Heart left ventricle (tissue), 16 donors: ENCODE results near the gene PLEKHA7. TPM values are rescaled to one million over a fixed set of nuclear protein-coding genes. Genes with fewer than 3 reads are reported as not detected.

Experiments
- ATAC-seq, 4 donors: fragments of 200-7000 bp; cut with Tn5 transposase; one replicate each; pipeline ENCODE4 v1.9.1; 2020 to 2022; ENCODE audit warnings: moderate library complexity in 4 of 4, mild to moderate bottlenecking in 3 of 4, moderate number of reproducible peaks in 1 of 4
- DNase-seq, 5 donors: peaks; one replicate each; pipeline ENCODE4 v3.0.0-alpha.2; 2020
- H3K27ac ChIP-seq, 12 donors: fragments of 200-600 bp; sonication (generic) in 4 of 12; one replicate each; pipeline versions ENCODE4 v1.5.0 to v1.8.0; 2016 to 2022; ENCODE audit warnings: mild to moderate bottlenecking in 2 of 12
- H3K27me3 ChIP-seq, 9 donors: fragments of 200-600 bp; sonication (generic) in 2 of 9; one replicate each; pipeline versions ENCODE4 v1.5.1 to v1.8.0; 2016 to 2022; ENCODE audit warnings: mild to moderate bottlenecking in 3 of 9
- H3K36me3 ChIP-seq, 9 donors: fragments of 200-600 bp; sonication (generic) in 2 of 9; one replicate each; pipeline versions ENCODE4 v1.5.0 to v1.8.0; 2018 to 2022; ENCODE audit warnings: mild to moderate bottlenecking in 2 of 9
- H3K4me1 ChIP-seq, 12 donors: fragments of 200-600 bp; sonication (generic) in 4 of 12; one replicate each; pipeline versions ENCODE4 v1.5.0 to v1.8.0; 2016 to 2022; ENCODE audit warnings: mild to moderate bottlenecking in 3 of 12
- H3K4me3 ChIP-seq, 12 donors: fragments of 200-600 bp; sonication (generic) in 4 of 12; one replicate each; pipeline versions ENCODE4 v1.5.0 to v1.8.0; 2017 to 2022; ENCODE audit warnings: mild to moderate bottlenecking in 9 of 12, moderate library complexity in 4 of 12
- H3K9me3 ChIP-seq, 12 donors: fragments of 200-600 bp; sonication (generic) in 4 of 12; one replicate each; pipeline versions ENCODE4 v1.5.0 to v1.8.0; 2016 to 2022; ENCODE audit warnings: mild to moderate bottlenecking in 1 of 12
- CTCF ChIP-seq, 12 donors: fragments of 200-600 bp; sonication (generic) in 4 of 12; IDR thresholded peaks; one replicate each; pipeline versions ENCODE4 v1.5.0 to v1.8.0; 2018 to 2022; ENCODE audit warnings: antibody characterized with exemption in 12 of 12, mild to moderate bottlenecking in 5 of 12
- POLR2A ChIP-seq, 2 donors: fragments of 450-650 bp; IDR thresholded peaks; one replicate each; pipeline ENCODE4 v1.6.1; 2017; ENCODE audit warnings: antibody characterized with exemption in 2 of 2, mild to moderate bottlenecking in 2 of 2, moderate library complexity in 2 of 2
- WGBS, 4 donors: extraction: QIAGEN DNeasy Blood & Tissue Kit in 2 of 4; methylation state at CpG; one replicate each; pipeline versions ENCODE4 v1.1.5 to v1.1.7; 2013 to 2018; 5-methylcytosine and 5-hydroxymethylcytosine counted together
- intact Hi-C, 10 donors: fragments of 100-400 bp; cut with DNase I; formaldehyde crosslinking; loops; one replicate each; pipeline versions ENCODE4 v1.11.1 to v1.14.2; 2022
- polyA plus RNA-seq, 2 donors: library from polyadenylated mRNA; stranded (reverse); fragments of 200-250 nt; gene quantifications; one replicate each; pipeline ENCODE4 v1.2.3, GENCODE V29; 2013
- total RNA-seq, 9 donors: library from RNA; depleted of rRNA in 2 of 9; stranded (reverse); fragments of >200 nt in 2 of 9; fragmentation: NEBNext Ultra II Directional in 3 of 9; extraction: Animal tissue kit (Norgen Biotek cat#: 25700) in 3 of 9; gene quantifications; one replicate each; pipeline versions ENCODE4 v1.1.0 to v1.2.4, GENCODE V29; 2016 to 2023
- donor health status: ischemic (EF 13 %, LVEDD 7.1; RV severe dilation, severe dysfunction).
- donor health status: healthy with polysubstance abuse.
- donor health status: DM: no; HTN: yes; CAD: no.
- donor health status: DM: no; HTN: no; CAD: no.
- donor health status: ischemic (EF 25% LVEDD 6.9; RV normal size, moderate dysfunction).
- donor health status: ischemic (EF 25% LVEDD 5.7; RV mildly dilated, moderate dysfunction).
- donor health status: healthy.
- donor health status: DM: yes; HTN: yes; CAD: no.
- donor health status: ischemic (EF 35%, LVEDD 5.7; RV mildly dilated, moderate dysfunction).
- donor health status: nonischemic (EF 11% LVEDD 7.7; RV severe dilation, severe dysfunction).
- donor health status: DM: yes; HTN: yes; CAD: no.
- donor health status: PGD.
- donor health status: ischemic (EF 29% LVEDD 5.4; RV normal size, mild dysfunction).
- donor health status: nonischemic (EF 23%, LVEDD 6.1; RV moderate dilation, normal function).

Gene PLEKHA7
- total and polyA plus RNA-seq, 11 donors = 13.1 to 57.5 (median 23.5) TPM

DNA sequence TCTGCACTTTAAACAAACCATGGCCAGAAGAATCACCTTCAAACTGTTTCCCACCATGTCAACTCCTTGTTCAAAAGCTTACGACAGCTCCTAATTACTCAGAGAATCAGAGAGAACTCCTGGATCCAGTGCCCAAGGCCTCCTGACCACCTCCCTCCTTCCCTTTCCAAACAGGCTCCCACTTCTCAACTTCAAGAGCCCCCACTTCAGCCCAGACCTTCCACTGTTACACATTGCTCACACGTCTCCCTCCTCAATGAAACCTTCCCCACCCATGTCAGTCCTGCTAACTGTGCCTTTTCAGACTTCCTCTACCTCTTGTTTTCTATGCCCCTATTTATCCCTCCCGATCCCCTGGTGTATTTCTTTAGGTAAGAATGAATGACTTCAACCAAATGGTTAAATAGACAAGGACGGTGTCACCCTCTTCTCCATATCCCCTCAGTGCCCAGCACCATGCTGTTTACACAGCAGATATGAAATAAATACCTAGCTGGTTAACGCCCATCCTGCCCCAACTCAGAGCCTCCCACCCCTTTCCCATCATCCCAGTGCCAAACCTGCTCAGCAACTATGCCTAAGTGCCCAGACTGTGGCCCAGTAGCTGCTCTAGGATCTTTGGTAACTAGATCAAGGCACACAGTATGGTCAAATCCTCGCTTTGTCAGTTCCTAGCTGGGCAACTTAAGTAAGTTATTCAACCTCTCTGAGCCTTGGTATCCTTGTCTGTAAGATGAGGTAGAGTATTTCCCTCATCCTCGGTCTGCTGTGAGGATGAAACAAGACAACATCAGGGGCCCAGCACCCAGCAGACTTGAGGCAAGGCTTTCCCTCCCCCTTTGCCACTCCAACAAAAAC lies 36.8 kb downstream of the PLEKHA7 start:
- intact Hi-C loops = loop anchor here in 1 of 10 donors (5.0 kb wide), 1 partner anchor 45 kb away; no protein-coding TSS in a partner anchor
- TF ChIP-seq CTCF (IDR thresholded peaks at IDR 0.05) (no peak), POLR2A (IDR thresholded peaks at IDR 0.05) (no peak)
- no peak overlapping the region for H3K4me3 ChIP-seq
- no peaks in the 10 kb centered on the region for H3K9me3 ChIP-seq
- no peaks in the 10 kb centered on the region for H3K36me3 ChIP-seq
- no peaks in the 10 kb centered on the region for H3K27me3 ChIP-seq
- no peak overlapping the region for H3K27ac ChIP-seq
- 83 to 87% (median 86%) methylated on average over 7 of the region's 7 CpGs for WGBS, 4 donors
- no peak for ATAC-seq
- no peak for DNase-seq
- H3K4me1 ChIP-seq = peaks cover 0 to 13% (median 4%) of the 10 kb centered on the region in 12 donors

DNA sequence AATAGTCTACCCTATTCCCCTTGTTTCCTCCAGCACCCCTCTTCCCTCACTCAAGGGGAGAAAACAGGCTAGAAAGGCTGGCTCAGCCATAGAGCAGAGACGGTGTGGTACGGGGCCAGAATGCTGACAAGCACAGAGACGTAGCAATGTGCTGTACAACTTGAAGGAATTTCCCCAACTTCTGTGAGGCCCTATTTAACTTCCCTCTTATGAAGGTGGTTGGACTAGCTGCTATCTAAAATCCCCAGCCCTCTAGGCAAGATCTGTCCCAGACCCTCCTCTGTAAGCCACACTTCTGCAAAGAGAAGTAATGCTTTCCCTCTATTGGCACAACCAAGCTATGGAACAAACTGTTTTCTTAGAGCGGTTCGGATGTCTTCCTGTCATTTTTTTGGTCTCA lies 37.8 kb downstream of the PLEKHA7 start:
- intact Hi-C loops = loop anchor here in 1 of 10 donors (5.0 kb wide), 1 partner anchor 46 kb away; no protein-coding TSS in a partner anchor
- H3K27ac ChIP-seq = no peak overlapping the region
- H3K9me3 ChIP-seq = no peaks in the 10 kb centered on the region
- no peak overlapping the region for H3K4me3 ChIP-seq
- no peak for DNase-seq
- ATAC-seq = no peak
- 70 to 88% (median 82%) methylated on average over 5 of the region's 5 CpGs for WGBS, 4 donors
- H3K36me3 ChIP-seq = no peaks in the 10 kb centered on the region
- H3K4me1 ChIP-seq = peaks cover 0 to 3% (median 0%) of the 10 kb centered on the region in 12 donors
- H3K27me3 ChIP-seq = no peaks in the 10 kb centered on the region
- TF ChIP-seq POLR2A (IDR thresholded peaks at IDR 0.05) = no peak
- TF ChIP-seq CTCF (IDR thresholded peaks at IDR 0.05) = no peak

DNA sequence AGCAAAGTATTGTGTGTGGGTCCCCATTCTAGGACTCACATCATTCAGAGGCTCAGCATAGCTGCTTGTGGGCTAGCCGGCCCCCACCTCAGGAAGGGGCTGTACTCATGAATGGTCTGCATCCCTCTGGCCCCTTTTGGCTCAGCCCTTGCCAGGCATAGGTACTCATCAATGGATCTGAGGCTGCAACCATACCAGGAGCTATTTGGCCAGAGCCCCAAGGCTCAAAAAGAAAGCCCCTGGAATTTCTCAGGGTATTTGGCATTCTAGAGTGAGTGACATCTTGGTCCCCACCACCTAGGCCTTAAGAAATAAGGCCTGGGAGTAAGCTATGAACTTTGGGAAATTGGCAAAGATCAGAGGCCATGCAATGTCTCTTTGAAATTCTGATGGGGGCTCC lies 38.3 kb downstream of the PLEKHA7 start:
- no peaks in the 10 kb centered on the region for H3K36me3 ChIP-seq
- no peak for DNase-seq
- no peaks in the 10 kb centered on the region for H3K4me1 ChIP-seq
- intact Hi-C loops = loop anchor here in 1 of 10 donors (5.0 kb wide), 1 partner anchor 46 kb away; no protein-coding TSS in a partner anchor
- H3K9me3 ChIP-seq = no peaks in the 10 kb centered on the region
- H3K27me3 ChIP-seq = no peaks in the 10 kb centered on the region
- H3K27ac ChIP-seq = no peak overlapping the region
- H3K4me3 ChIP-seq = no peak overlapping the region
- 65 to 100% (median 76%) methylated on average over 1 of the region's 1 CpG for WGBS, 4 donors
- ATAC-seq = no peak
- TF ChIP-seq CTCF (IDR thresholded peaks at IDR 0.05) (no peak), POLR2A (IDR thresholded peaks at IDR 0.05) (no peak)

DNA sequence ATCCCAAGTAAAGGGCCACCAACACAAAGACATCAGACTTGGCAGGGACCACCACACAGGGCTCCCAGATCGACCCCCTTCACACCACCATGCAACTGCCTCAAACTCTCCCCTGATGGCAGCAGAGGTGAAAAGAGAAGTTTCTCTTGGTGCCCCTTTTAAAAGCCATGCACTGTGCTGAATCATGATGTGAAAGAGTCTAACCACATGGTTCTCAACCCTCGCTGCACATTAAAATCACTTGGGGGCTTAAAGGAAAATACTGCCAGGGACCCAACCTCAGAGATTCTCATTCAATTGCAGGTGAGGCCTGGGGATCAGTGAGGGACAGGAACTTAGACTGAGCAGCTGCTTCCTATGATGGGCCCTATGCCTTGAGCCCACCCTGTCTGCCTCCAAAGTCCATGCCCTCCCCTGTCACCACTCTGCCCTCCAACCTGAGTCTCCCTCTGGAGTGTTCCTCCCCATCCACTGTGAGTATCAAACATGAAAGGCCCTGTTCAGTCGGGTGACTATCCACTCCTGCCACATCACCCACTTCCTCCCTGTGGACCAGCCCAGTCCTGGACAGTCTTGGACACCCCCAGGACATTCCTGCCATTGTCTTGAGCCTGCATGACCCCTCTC lies 40.8 kb downstream of the PLEKHA7 start:
- TF ChIP-seq CTCF (IDR thresholded peaks at IDR 0.05) (no peak), POLR2A (IDR thresholded peaks at IDR 0.05) (no peak)
- peaks cover 0 to 3% (median 0%) of the 10 kb centered on the region in 12 donors for H3K4me1 ChIP-seq

More for the DNA sequence above, 40.8 kb downstream of the PLEKHA7 start:
- no peaks in the 10 kb centered on the region for H3K9me3 ChIP-seq
- ATAC-seq (no peak), DNase-seq (no peak)
- no peak overlapping the region for H3K4me3 ChIP-seq
- H3K36me3 ChIP-seq = no peaks in the 10 kb centered on the region
- 76 to 81% (median 80%) methylated on average over 2 to 3 of the region's 3 CpGs for WGBS, 4 donors
- no peaks in the 10 kb centered on the region for H3K27me3 ChIP-seq
- intact Hi-C loops = no loop called here
- no peak overlapping the region for H3K27ac ChIP-seq
